Astrocyte (in vitro differentiated cells and primary cell): ENCODE data around the gene RALGAPA2.

Experiments used
- CTCF ChIP-seq: IDR thresholded peaks from 2 replicates; pipeline ENCODE4 v1.5.1; 2011; ENCODE audit warnings: low read depth, mild to moderate bottlenecking, inconsistent platforms, low read length, moderate library complexity; ENCODE audit not compliant: insufficient read depth
- EZH2 ChIP-seq: IDR thresholded peaks from 2 replicates; pipeline ENCODE4 v1.6.1; 2012; ENCODE audit warnings: mild to moderate bottlenecking, low read length, inconsistent platforms; ENCODE audit not compliant: insufficient read depth

- TF ChIP-seq CTCF (no peak), EZH2 (no peak)
Observed at GRCh38 chr20:20582734-20583133, 129.7 kb downstream of the RALGAPA2 start.
